ENCODE measurements around the gene SLC8A1.
"Not testable (repeated sequence)": the region's sequence is repeated elsewhere in the genome, so short reads cannot be mapped to it uniquely, and the experiment has no call there.

Gene SLC8A1

DNA sequence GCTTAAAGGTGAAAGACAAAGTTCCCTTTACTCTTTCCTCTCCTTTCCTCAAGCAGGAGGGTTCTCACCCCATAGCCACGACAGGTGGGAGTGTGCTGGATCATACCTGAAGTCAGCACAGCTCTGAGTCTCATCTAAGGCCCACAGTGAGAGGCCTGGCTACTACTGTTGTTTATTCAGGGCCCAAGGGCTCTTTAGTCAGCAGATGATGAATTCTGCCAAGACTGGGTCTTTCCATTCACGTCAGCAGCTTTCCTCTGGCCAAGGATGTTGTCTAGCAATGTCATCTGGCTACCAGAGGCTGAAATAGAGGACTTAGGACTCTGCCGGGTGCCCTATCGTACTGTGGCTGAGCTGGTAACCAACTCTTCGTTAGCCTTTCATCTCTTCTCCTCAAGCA is 364.5 kb downstream of the SLC8A1 start:
- H3K27me3 ChIP-seq (ENCODE audit: insufficient read depth, poor library complexity, severe bottlenecking), result no peaks in the 10 kb centered on the region
- no peak for DNase-seq (ENCODE audit: low read depth in 1 of 2, low spot score in 1 of 2)
- H3K4me3 ChIP-seq (replicated peaks; ENCODE audit: insufficient read depth, low read length), result no peak overlapping the region
- no peak overlapping the region for H3K27ac ChIP-seq (replicated peaks)
- TF ChIP-seq, protein P1, sequence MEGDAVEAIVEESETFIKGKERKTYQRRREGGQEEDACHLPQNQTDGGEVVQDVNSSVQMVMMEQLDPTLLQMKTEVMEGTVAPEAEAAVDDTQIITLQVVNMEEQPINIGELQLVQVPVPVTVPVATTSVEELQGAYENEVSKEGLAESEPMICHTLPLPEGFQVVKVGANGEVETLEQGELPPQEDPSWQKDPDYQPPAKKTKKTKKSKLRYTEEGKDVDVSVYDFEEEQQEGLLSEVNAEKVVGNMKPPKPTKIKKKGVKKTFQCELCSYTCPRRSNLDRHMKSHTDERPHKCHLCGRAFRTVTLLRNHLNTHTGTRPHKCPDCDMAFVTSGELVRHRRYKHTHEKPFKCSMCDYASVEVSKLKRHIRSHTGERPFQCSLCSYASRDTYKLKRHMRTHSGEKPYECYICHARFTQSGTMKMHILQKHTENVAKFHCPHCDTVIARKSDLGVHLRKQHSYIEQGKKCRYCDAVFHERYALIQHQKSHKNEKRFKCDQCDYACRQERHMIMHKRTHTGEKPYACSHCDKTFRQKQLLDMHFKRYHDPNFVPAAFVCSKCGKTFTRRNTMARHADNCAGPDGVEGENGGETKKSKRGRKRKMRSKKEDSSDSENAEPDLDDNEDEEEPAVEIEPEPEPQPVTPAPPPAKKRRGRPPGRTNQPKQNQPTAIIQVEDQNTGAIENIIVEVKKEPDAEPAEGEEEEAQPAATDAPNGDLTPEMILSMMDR (IDR thresholded peaks at IDR 0.05; ENCODE audit: insufficient read depth, low read length), result no peak
- TF ChIP-seq SPI1 (IDR thresholded peaks at IDR 0.05; ENCODE audit: borderline replicate concordance, low read depth) (no peak), GABPA (IDR thresholded peaks at IDR 0.05; ENCODE audit: low read depth) (no peak), POLR2AphosphoS5 (IDR thresholded peaks at IDR 0.05; ENCODE audit: low read depth) (no peak)
- TF ChIP-seq, protein P2, sequence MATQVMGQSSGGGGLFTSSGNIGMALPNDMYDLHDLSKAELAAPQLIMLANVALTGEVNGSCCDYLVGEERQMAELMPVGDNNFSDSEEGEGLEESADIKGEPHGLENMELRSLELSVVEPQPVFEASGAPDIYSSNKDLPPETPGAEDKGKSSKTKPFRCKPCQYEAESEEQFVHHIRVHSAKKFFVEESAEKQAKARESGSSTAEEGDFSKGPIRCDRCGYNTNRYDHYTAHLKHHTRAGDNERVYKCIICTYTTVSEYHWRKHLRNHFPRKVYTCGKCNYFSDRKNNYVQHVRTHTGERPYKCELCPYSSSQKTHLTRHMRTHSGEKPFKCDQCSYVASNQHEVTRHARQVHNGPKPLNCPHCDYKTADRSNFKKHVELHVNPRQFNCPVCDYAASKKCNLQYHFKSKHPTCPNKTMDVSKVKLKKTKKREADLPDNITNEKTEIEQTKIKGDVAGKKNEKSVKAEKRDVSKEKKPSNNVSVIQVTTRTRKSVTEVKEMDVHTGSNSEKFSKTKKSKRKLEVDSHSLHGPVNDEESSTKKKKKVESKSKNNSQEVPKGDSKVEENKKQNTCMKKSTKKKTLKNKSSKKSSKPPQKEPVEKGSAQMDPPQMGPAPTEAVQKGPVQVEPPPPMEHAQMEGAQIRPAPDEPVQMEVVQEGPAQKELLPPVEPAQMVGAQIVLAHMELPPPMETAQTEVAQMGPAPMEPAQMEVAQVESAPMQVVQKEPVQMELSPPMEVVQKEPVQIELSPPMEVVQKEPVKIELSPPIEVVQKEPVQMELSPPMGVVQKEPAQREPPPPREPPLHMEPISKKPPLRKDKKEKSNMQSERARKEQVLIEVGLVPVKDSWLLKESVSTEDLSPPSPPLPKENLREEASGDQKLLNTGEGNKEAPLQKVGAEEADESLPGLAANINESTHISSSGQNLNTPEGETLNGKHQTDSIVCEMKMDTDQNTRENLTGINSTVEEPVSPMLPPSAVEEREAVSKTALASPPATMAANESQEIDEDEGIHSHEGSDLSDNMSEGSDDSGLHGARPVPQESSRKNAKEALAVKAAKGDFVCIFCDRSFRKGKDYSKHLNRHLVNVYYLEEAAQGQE (IDR thresholded peaks at IDR 0.05; ENCODE audit: insufficient replicate concordance, low read depth), result no peak

DNA sequence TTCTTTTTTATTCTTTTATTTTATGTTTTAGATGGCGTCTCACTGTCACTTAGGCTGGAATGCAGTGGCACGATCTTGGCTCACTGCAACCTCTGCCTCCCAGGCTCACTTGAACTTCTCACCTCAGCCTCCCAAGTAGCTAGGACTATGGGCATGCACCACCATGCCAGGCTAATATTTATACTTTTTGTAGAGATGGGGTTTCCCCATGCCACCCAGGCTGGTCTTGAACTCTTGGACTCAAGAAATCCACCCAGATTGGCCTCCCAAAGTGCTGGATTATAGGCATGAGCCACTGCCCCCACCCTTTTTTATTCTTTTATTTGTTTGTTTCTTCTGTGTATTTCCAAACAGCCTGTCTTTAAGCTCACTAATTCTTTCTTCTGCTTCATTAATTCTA is 366.1 kb downstream of the SLC8A1 start:
- Histone ChIP-seq H3K27ac (replicated peaks) (no peak overlapping the region), H3K4me3 (replicated peaks; ENCODE audit: insufficient read depth, low read length) (no peak overlapping the region), H3K27me3 (ENCODE audit: insufficient read depth, poor library complexity, severe bottlenecking) (no peaks in the 10 kb centered on the region)
- DNase-seq (ENCODE audit: low read depth in 1 of 2, low spot score in 1 of 2), result no peak
- TF ChIP-seq, protein P1 (IDR thresholded peaks at IDR 0.05; ENCODE audit: insufficient read depth, low read length), result no peak

DNA sequence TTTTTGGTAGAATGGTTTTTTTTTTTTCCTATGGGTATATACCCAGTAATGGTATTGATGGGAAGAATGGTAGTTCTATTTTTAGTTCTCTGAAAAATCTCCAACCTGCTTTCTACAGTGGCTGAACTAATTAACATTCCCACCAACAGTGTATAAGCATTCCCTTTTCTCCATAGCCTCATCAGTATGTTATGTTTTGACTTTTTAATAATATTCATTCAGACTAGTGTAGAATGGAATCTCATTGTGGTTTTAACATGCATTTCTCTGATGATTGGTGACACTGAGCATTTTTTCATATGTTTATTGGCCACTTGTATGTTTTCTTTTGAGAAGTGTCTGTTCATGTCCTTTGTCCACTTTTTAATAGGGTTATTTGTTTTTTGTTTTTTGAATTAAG is 378.6 kb downstream of the SLC8A1 start:
- DNase-seq (ENCODE audit: low read depth in 1 of 2, low spot score in 1 of 2), result not testable (repeated sequence)

DNA sequence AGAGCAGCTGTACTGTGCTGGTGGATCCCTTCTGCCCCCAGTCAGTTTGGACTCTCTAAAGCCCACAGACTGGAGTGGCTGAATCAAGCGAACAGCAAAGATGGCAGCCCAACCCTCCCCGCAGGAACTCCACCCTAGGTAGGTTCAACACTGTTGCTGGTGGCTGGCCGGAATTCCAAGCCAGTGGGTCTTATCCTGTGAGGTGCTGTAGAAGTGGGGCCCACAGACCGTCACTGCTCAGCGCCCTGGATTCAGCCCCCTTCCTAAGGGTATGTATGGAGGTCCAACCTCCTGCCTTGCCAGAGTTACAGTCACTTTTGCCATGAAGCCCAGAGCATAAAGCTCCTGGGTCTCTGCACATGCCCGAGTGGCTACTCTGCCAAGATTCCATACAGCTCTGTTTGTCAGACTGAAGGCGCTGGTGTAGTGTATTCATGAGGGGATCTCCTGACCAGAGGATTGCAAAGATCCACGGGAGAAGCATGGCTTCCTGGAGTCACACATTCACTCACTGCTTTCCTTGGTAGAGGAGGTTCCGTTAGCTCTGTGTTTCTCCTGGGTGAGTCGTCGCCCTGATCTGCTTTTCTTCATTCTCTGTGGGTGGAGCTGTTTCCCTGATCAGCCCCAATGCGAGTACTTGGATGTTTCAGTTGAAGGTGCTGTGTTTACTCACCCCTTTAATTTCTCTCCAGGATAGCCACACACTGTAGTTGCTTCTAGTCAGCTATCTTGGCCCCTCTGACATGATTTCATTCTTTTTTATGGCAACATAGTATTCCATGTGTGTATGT is 379.3 kb downstream of the SLC8A1 start:
- TF ChIP-seq, protein P2 (IDR thresholded peaks at IDR 0.05; ENCODE audit: insufficient replicate concordance, low read depth), result no peak
- TF ChIP-seq GABPA (IDR thresholded peaks at IDR 0.05; ENCODE audit: low read depth) (no peak), SPI1 (IDR thresholded peaks at IDR 0.05; ENCODE audit: borderline replicate concordance, low read depth) (no peak), POLR2AphosphoS5 (IDR thresholded peaks at IDR 0.05; ENCODE audit: low read depth) (no peak)
- TF ChIP-seq, protein P1 (IDR thresholded peaks at IDR 0.05; ENCODE audit: insufficient read depth, low read length), result no peak
- H3K27ac ChIP-seq (replicated peaks), result no peak overlapping the region
- H3K27me3 ChIP-seq (ENCODE audit: insufficient read depth, poor library complexity, severe bottlenecking), result no peaks in the 10 kb centered on the region
- H3K4me3 ChIP-seq (replicated peaks; ENCODE audit: insufficient read depth, low read length), result no peak overlapping the region
- no peak for DNase-seq (ENCODE audit: low read depth in 1 of 2, low spot score in 1 of 2)

More for the DNA sequence above, 378.6 kb downstream of the SLC8A1 start:
- not testable (repeated sequence) for H3K4me3 ChIP-seq (replicated peaks; ENCODE audit: insufficient read depth, low read length); H3K27ac ChIP-seq (replicated peaks); H3K27me3 ChIP-seq (ENCODE audit: insufficient read depth, poor library complexity, severe bottlenecking)

Data from HL-60 (cell line).